SH-SY5Y (cell line): ENCODE data around the gene CAV1.

Source experiments
- GATA2 ChIP-seq: IDR thresholded peaks from 2 replicates; pipeline ENCODE4 v1.6.1; 2011; ENCODE audit warnings: mild to moderate bottlenecking, low read depth, low read length
- GATA3 ChIP-seq: IDR thresholded peaks from 2 replicates; pipeline ENCODE4 v1.6.1; 2011; ENCODE audit warnings: low read depth, mild to moderate bottlenecking, low read length, moderate library complexity

DNA sequence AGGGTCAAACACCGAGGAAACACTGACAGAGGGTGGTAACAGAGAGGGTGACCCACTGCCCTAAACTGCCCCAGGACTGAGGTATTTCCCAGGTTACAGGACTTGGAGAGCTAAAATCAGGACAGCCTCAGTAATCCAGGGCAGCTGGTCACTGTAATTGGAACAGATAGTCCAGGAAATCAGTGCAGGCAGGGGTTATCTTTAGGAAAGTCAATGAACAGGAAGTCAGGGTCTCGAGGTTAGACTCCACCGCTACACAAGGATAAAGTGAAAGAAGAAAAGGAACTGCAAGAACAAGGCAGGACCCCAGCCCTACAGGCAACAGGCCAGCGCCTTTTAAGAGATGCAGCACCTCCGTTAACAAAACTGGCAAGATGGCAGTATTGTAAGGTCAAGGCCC, 61.1 kb downstream of the CAV1 start:
- TF ChIP-seq GATA2 (no peak), GATA3 (no peak)
